PC-3 (cell line): ENCODE results near the gene LY6G6F.

Experiments used
- CTCF ChIP-seq: fragments of 300-600 bp; sonication (generic); conservative IDR thresholded peaks from 2 replicates; pipeline ENCODE4 v1.5.1; 2017; ENCODE audit warnings: antibody characterized with exemption, low read depth, mild to moderate bottlenecking, low read length
- EZH2phosphoT487 ChIP-seq: fragments of 300-600 bp; sonication (generic); IDR thresholded peaks from 2 replicates; pipeline ENCODE4 v1.6.1; 2018; ENCODE audit warnings: mild to moderate bottlenecking, antibody characterized with exemption, low read length, borderline replicate concordance

GRCh38 chr6:31719001-31719400 lies 12.3 kb downstream of the LY6G6F start:
- no peak for TF ChIP-seq CTCF
- TF ChIP-seq EZH2phosphoT487: no peak
